NCI-H748 (cell line): Measurements from ENCODE around the gene TRIM2.

Source experiments
- DNase-seq: peaks from one replicate; lab custom pipeline; 2025; ENCODE audit not compliant: unreplicated experiment; lab: John Stamatoyannopoulos, UW

Gene TRIM2

GRCh38 chr4:153367092-153367491 is 162.8 kb downstream of the TRIM2 start:
- DNase-seq, result no peak

GRCh38 chr4:153369021-153369420 is 164.8 kb downstream of the TRIM2 start:
- DNase-seq, result no peak

GRCh38 chr4:153371701-153372234 is 167.5 kb downstream of the TRIM2 start:
- DNase-seq, result no peak

GRCh38 chr4:153372967-153373562 is 168.8 kb downstream of the TRIM2 start:
- DNase-seq, result no peak

- DNase-seq, result no peak
These were observed 170.2 kb downstream of the TRIM2 start for GRCh38 chr4:153374442-153374841.

- no peak for DNase-seq
These were observed 171.1 kb downstream of the TRIM2 start for GRCh38 chr4:153375303-153375702.

- DNase-seq, result no peak
These were observed 178.9 kb downstream of the TRIM2 start for GRCh38 chr4:153383131-153383530.

- no peak for DNase-seq
These were observed 179.9 kb downstream of the TRIM2 start for GRCh38 chr4:153384160-153384559.

GRCh38 chr4:153385784-153386183 is 181.5 kb downstream of the TRIM2 start:
- DNase-seq, result no peak

GRCh38 chr4:153387981-153388380 is 183.7 kb downstream of the TRIM2 start:
- no peak for DNase-seq
